DOHH2 (cell line): Measurements from ENCODE around the gene NUDT13.

Source experiments
- EZH2phosphoT487 ChIP-seq: fragments of 200-600 bp; sonication (generic); IDR thresholded peaks from 2 replicates; pipeline ENCODE4 v1.6.1; 2017; ENCODE audit warnings: borderline replicate concordance, mild to moderate bottlenecking, antibody characterized with exemption, low read length, moderate library complexity, mixed read lengths
- TF ChIP-seq, protein P1 (sequence below): fragments of 200-600 bp; sonication (generic); IDR thresholded peaks from one replicate; pipeline ENCODE4 v1.5.1; 2014; ENCODE audit warnings: antibody characterized with exemption, mild to moderate bottlenecking, low read depth, low read length; ENCODE audit not compliant: poor library complexity, severe bottlenecking

DNA sequence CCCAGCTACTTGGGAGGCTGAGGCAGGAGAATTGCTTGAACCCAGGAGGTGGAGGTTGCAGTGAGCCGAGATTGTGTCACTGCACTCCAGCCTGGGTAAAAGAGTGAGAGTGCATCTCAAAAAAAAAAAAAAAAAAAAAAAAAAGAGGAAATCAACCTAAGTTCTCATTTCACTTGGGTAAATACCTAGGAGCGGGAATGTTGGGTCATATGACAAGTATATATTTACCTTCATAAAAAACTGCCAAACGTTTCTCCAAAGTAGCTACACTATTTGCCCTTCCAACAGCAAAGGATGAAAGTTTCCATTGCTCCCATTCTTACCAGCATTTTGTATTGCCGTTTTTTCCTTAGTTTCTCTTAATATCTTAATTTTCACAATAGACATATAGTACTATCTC is 23.4 kb upstream of the NUDT13 start:
- TF ChIP-seq, protein P1, sequence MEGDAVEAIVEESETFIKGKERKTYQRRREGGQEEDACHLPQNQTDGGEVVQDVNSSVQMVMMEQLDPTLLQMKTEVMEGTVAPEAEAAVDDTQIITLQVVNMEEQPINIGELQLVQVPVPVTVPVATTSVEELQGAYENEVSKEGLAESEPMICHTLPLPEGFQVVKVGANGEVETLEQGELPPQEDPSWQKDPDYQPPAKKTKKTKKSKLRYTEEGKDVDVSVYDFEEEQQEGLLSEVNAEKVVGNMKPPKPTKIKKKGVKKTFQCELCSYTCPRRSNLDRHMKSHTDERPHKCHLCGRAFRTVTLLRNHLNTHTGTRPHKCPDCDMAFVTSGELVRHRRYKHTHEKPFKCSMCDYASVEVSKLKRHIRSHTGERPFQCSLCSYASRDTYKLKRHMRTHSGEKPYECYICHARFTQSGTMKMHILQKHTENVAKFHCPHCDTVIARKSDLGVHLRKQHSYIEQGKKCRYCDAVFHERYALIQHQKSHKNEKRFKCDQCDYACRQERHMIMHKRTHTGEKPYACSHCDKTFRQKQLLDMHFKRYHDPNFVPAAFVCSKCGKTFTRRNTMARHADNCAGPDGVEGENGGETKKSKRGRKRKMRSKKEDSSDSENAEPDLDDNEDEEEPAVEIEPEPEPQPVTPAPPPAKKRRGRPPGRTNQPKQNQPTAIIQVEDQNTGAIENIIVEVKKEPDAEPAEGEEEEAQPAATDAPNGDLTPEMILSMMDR = no peak
- TF ChIP-seq EZH2phosphoT487 = no peak
